ENCODE measurements around the gene DDX1. TPM values are rescaled to one million over a fixed set of nuclear protein-coding genes. Genes with fewer than 3 reads are reported as not detected.

The DDX1 gene
- total and polyA plus RNA-seq, 10 of the 15 experiments (the other 5 are each of a cell fraction or from before 2014, with no cell fraction given): 53.2 to 134 (median 85.6) TPM

DNA sequence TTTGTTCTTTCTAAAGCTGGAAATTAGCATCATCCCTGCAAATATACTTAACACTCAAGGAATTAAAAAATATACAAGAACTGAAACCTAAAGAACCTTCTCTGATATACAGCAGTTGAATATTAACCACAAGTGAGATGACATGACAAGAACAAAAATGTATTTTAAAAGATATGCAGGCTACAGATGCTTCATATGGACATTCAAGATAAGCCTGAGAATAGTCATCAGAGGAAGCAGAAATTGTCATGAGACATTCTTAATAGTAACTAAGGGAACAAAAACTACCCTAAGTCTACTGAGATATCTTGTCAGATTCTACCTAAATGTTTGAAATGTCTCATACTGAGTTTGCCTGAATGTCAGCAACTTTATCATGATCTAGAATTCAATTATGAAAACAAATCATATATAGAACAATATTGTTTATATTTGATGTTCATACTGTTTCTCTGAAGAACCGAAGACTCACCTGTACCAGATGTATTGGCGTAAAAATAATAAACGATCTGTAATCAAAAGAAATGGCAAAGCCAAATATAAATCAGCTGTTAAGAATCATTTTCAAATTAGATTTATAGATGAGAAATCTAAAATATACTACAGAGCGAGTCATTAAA is 35.2 kb upstream of the DDX1 start:
- POLR2A ChIA-PET: no interaction called here
- H3K4me1 ChIP-seq (ENCODE audit: control insufficient read depth, insufficient read depth, low read length): 0 out of 2 replicates have a peak, but pooled peaks cover 3% of the 10 kb centered on the region
- 97% methylated on average over 4 of the region's 4 CpGs for WGBS (ENCODE audit: insufficient coverage, insufficient replicate concordance, low lambda C conversion rate, missing lambda C conversion rate)
- CTCF ChIA-PET: interaction anchor here (1.6 kb wide), 1 partner anchor 20 kb away, joined by 4 read pairs; no protein-coding TSS in a partner anchor
- no peaks in the 10 kb centered on the region for H4K20me1 ChIP-seq (ENCODE audit: control insufficient read depth, insufficient read depth)
- H3K4me2 ChIP-seq (ENCODE audit: control insufficient read depth, insufficient read depth): no peak overlapping the region
- H3K4me3 ChIP-seq: no peak overlapping the region
- intact Hi-C loops (cut with micrococcal nuclease; ENCODE audit: unreplicated experiment): no loop called here
- DNase-seq (ENCODE audit: low read depth, low spot score) (no peak), FAIRE-seq (no peak), ATAC-seq (no peak)
- H3K79me2 ChIP-seq (ENCODE audit: control insufficient read depth, insufficient read depth, low read length): peaks cover 24% of the 10 kb centered on the region
- H3K27ac ChIP-seq (ENCODE audit: control insufficient read depth, insufficient read depth): no peak overlapping the region
- H3K36me3 ChIP-seq (ENCODE audit: control insufficient read depth in 2 of 2, insufficient read depth in 2 of 2, low read length in 1 of 2): no peaks in the 10 kb centered on the region; a peak in 1 of 4 replicates
- SMC1A ChIA-PET (ENCODE audit: uncharacterized antibody, unreplicated experiment): no interaction called here
- no peak overlapping the region for H2AFZ ChIP-seq (ENCODE audit: control insufficient read depth, low read depth, low read length)
- RAD21 ChIA-PET (ENCODE audit: unreplicated experiment): no interaction called here
- BruUV-seq (replicated peaks): no TSS peak
- in situ Hi-C loops (cut with MboI): no loop called here
- H3K27me3 ChIP-seq (replicated peaks in 1 of 2; ENCODE audit: control insufficient read depth in 2 of 2, insufficient read depth in 2 of 2, low read length in 1 of 2): no peaks in the 10 kb centered on the region
- no peaks in the 10 kb centered on the region for H3K9me3 ChIP-seq (replicated peaks; ENCODE audit: control insufficient read depth, insufficient read depth, low read length)
- TF ChIP-seq ASH2L (IDR thresholded peaks at IDR 0.05; ENCODE audit: borderline replicate concordance, low read depth) (no peak), EP300 (IDR thresholded peaks at IDR 0.05; ENCODE audit: borderline replicate concordance in 1 of 2, control insufficient read depth in 1 of 2, low read depth in 2 of 2, low read length in 2 of 2) (no peak), IRF4 (IDR thresholded peaks at IDR 0.05; ENCODE audit: low read depth, low read length) (no peak), MTA2 (IDR thresholded peaks at IDR 0.05; ENCODE audit: low read depth) (no peak)
- H3K9ac ChIP-seq (ENCODE audit: control insufficient read depth, insufficient read depth, low read length): no peak overlapping the region

- Histone ChIP-seq H2AFZ (ENCODE audit: control insufficient read depth, low read depth, low read length) (peak overlapping the region; percentile 9; the same call in 1 of the 2 replicates), H3K9ac (ENCODE audit: control insufficient read depth, insufficient read depth, low read length) (no peak overlapping the region), H4K20me1 (ENCODE audit: control insufficient read depth, insufficient read depth) (no peaks in the 10 kb centered on the region), H3K27ac (ENCODE audit: control insufficient read depth, insufficient read depth) (no peak overlapping the region), H3K27me3 (replicated peaks in 1 of 2; ENCODE audit: control insufficient read depth in 2 of 2, insufficient read depth in 2 of 2, low read length in 1 of 2) (no peaks in the 10 kb centered on the region), H3K36me3 (ENCODE audit: control insufficient read depth in 2 of 2, insufficient read depth in 2 of 2, low read length in 1 of 2) (no peaks in the 10 kb centered on the region), H3K4me1 (ENCODE audit: control insufficient read depth, insufficient read depth, low read length) (0 out of 2 replicates have a peak, but pooled peaks cover 3% of the 10 kb centered on the region), H3K79me2 (ENCODE audit: control insufficient read depth, insufficient read depth, low read length) (peaks cover 24% of the 10 kb centered on the region), H3K4me2 (ENCODE audit: control insufficient read depth, insufficient read depth) (peak overlapping the region; percentile 32), H3K9me3 (replicated peaks; ENCODE audit: control insufficient read depth, insufficient read depth, low read length) (no peaks in the 10 kb centered on the region), H3K4me3 (no peak overlapping the region)
- in situ Hi-C loops (cut with MboI) (no loop called here), intact Hi-C loops (cut with micrococcal nuclease; ENCODE audit: unreplicated experiment) (no loop called here)
- WGBS (ENCODE audit: insufficient coverage, insufficient replicate concordance, low lambda C conversion rate, missing lambda C conversion rate): 70% methylated on average over 5 of the region's 5 CpGs
- FAIRE-seq (no peak), ATAC-seq (no peak), DNase-seq (ENCODE audit: low read depth, low spot score) (no peak)
- ChIA-PET POLR2A (interaction anchor here (0.7 kb wide), 1 partner anchor 320 kb away, joined by 3 read pairs; no protein-coding TSS in a partner anchor), SMC1A (ENCODE audit: uncharacterized antibody, unreplicated experiment) (interaction anchor here (1.0 to 1.6 kb wide), 5 partner anchors 8 to 20 kb away, joined by 3 to 7 read pairs (median 4); no protein-coding TSS in a partner anchor), RAD21 (ENCODE audit: unreplicated experiment) (no interaction called here), CTCF (interaction anchor here (1.0 to 4.4 kb wide), 3 partner anchors 11 to 23 kb away, joined by 3 to 21 read pairs (median 9); no protein-coding TSS in a partner anchor)
- no TSS peak for BruUV-seq (replicated peaks)
- TF ChIP-seq, protein P1, sequence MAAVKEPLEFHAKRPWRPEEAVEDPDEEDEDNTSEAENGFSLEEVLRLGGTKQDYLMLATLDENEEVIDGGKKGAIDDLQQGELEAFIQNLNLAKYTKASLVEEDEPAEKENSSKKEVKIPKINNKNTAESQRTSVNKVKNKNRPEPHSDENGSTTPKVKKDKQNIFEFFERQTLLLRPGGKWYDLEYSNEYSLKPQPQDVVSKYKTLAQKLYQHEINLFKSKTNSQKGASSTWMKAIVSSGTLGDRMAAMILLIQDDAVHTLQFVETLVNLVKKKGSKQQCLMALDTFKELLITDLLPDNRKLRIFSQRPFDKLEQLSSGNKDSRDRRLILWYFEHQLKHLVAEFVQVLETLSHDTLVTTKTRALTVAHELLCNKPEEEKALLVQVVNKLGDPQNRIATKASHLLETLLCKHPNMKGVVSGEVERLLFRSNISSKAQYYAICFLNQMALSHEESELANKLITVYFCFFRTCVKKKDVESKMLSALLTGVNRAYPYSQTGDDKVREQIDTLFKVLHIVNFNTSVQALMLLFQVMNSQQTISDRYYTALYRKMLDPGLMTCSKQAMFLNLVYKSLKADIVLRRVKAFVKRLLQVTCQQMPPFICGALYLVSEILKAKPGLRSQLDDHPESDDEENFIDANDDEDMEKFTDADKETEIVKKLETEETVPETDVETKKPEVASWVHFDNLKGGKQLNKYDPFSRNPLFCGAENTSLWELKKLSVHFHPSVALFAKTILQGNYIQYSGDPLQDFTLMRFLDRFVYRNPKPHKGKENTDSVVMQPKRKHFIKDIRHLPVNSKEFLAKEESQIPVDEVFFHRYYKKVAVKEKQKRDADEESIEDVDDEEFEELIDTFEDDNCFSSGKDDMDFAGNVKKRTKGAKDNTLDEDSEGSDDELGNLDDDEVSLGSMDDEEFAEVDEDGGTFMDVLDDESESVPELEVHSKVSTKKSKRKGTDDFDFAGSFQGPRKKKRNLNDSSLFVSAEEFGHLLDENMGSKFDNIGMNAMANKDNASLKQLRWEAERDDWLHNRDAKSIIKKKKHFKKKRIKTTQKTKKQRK (IDR thresholded peaks at IDR 0.05; ENCODE audit: low read depth, low read length): no peak
- no peak for TF ChIP-seq PRDM15 (CRISPR knock-in tag; IDR thresholded peaks at IDR 0.05)
Observed at GRCh38 chr2:15557887-15558311, 33.8 kb upstream of the DDX1 start.
